Astrocyte of the cerebellum (primary cell): Measurements from ENCODE around the gene PLB1.

Experiments
- DNase-seq: peaks from one replicate; pipeline ENCODE4 v3.0.0-alpha.2; 2011; ENCODE audit warnings: low read depth
- H3K4me3 ChIP-seq: 2 replicates; pipeline ENCODE4 v1.5.1; 2011; ENCODE audit warnings: mild to moderate bottlenecking, low read depth, low read length, moderate library complexity
- in situ Hi-C: cut with HindIII; loops from 2 replicates; pipeline ENCODE4 v1.10.0; 2017; ENCODE audit warnings: low sequenced_read_pairs
- TF ChIP-seq, protein P1 (sequence below): IDR thresholded peaks from 2 replicates; pipeline ENCODE4 v1.5.1; 2012; ENCODE audit warnings: low read length, low read depth, moderate library complexity, mild to moderate bottlenecking; ENCODE audit errors: missing control alignments

The PLB1 gene

DNA sequence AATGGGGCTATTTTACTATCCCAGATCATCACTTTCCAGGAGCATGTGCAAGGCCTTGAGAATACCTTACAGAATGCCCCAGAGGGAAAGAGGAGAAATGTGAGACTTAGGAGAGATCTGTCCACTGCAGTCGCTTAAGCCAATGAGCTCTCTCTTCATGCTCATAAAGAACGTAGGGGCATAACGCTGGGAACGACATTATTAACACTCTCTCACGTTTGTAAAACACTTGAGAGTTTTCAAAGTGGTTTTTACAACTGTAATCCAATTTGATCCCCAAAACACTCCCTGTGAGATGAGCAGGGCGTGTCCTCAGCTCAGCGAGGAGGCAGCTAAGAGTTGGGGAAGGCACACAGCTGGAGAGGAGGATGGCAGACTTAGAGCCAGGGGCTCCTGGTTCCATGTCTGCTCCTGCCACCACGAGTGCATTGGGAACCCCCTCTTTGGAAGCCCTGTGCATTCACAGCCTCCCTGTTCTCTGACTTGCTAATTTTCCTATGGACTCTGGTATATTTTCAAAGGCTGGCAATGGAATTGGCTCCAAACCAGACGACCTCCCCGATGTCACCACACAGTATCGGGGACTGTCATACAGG lies 97.4 kb downstream of the PLB1 start:
- TF ChIP-seq, protein P1, sequence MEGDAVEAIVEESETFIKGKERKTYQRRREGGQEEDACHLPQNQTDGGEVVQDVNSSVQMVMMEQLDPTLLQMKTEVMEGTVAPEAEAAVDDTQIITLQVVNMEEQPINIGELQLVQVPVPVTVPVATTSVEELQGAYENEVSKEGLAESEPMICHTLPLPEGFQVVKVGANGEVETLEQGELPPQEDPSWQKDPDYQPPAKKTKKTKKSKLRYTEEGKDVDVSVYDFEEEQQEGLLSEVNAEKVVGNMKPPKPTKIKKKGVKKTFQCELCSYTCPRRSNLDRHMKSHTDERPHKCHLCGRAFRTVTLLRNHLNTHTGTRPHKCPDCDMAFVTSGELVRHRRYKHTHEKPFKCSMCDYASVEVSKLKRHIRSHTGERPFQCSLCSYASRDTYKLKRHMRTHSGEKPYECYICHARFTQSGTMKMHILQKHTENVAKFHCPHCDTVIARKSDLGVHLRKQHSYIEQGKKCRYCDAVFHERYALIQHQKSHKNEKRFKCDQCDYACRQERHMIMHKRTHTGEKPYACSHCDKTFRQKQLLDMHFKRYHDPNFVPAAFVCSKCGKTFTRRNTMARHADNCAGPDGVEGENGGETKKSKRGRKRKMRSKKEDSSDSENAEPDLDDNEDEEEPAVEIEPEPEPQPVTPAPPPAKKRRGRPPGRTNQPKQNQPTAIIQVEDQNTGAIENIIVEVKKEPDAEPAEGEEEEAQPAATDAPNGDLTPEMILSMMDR = no peak
- H3K4me3 ChIP-seq = no peak overlapping the region
- DNase-seq = no peak
- in situ Hi-C loops = no loop called here

DNA sequence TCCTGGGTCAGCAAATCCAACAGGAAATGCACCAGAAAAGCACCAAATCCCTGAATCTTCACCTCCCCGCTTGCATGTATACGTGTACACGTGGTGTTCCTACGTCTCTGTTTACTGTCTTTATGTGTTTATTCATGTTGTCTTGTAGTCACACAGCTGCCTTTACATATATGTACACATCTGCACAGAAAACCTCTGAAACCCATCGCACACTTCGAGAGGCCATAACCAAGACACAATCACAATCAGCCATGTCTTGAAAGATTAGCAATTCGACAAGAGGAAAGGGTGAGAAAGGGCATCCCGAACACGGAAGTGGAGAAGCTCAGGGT lies 98.1 kb downstream of the PLB1 start:
- no peak overlapping the region for H3K4me3 ChIP-seq
- TF ChIP-seq, protein P1 = no peak
- in situ Hi-C loops = no loop called here
- no peak for DNase-seq

DNA sequence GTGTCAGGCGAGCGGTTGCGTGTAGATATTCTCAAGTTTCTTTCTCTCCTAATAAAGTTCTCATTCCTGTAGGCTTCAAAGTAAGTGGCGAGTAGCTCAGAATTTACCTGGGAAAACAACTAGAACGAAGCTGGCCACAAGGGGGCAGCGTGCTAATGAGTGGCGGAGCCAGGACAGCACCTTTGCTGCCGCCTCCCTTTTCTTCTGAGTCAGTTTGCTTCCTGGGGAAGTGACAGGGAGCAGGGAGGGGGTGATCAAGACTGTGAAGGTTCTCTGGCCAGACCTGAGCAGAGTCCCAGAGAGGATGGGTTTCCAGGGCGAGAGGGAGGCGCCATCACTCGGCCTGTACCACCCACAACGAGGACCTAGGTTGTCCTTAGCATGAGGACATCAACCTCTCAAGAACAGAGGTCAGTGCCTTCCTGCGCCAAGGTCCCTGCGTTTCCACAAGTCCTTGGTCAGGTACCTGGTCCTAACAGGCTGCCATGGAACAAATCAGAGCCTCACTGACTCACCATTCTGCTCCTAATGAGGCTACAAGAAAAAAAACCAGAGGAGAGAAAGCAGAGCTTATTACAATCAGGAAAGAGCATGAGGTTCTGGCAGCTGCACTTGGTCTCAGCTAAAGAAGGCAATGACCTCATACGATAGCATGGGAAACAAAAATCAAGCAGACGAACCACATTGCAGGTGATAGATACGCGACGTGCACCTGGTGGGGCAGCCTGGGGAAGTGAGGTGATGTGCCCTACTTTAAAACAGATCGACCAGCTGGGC lies 98.7 kb downstream of the PLB1 start:
- H3K4me3 ChIP-seq = no peak overlapping the region
- TF ChIP-seq, protein P1 = peak; percentile 77
- DNase-seq = peak; percentile 82
- in situ Hi-C loops = no loop called here

DNA sequence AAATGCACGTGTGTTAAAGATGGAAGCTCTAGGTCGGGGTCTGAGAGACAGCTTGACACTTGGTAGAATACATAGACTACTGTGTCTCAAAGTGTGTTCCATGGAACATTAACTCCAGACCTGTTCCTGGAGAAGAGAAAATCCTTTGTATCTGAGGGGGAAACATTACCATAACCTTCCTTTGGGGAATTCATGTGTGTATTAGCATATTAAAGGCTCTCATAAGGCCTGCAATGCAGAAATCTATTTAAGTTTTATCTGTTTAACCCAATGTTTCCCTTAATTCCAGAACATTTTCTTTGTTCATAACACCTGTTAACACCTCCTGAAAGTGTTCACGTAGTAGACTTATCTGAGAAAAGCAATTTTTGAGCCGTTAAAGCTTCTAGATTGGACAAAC lies 99.5 kb downstream of the PLB1 start:
- no peak overlapping the region for H3K4me3 ChIP-seq
- DNase-seq = no peak
- in situ Hi-C loops = no loop called here

DNA sequence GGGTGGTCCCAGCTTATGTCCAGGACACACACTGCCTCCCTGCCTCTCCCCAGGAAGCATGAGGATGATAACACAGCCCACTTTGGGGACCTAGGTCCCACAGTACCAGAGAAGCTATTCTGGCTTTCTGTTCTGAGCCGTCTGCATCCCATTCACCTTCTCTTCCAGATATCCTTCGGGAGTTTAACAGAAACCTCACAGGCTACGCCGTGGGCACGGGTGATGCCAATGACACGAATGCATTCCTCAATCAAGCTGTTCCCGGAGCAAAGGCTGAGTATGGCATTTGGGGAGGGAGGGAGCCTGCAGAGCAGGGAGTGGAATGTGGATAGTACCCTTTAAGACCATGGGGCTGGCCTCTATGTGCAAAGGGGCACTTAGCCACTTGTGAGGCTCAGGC lies 102.6 kb downstream of the PLB1 start:
- H3K4me3 ChIP-seq = no peak overlapping the region
- in situ Hi-C loops = no loop called here
- TF ChIP-seq, protein P1 = no peak
- no peak for DNase-seq

More for the DNA sequence above, 99.5 kb downstream of the PLB1 start:
- TF ChIP-seq, protein P1 = no peak

DNA sequence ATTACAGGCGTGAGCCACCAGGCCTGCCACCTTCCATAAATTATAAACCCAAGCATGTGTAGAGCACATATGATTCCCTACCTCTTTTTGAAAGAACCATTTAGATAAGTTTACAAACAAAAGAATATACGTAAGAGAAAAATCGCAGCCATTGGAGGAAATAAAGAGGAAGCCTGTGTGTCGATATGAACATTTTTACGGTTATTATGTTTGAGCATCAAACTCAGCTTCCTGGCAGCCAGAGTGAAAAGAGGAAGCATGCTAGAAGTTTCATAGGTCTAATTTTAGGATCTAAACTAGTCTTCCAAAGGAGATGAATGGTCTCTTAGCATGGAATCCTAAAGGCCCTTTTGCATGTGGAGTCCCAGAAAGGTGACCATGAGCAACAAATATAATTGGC lies 104.3 kb downstream of the PLB1 start:
- TF ChIP-seq, protein P1 = no peak
- no peak for DNase-seq
- H3K4me3 ChIP-seq = no peak overlapping the region
- in situ Hi-C loops = no loop called here
